Rectal smooth muscle tissue (tissue), 1 donor: ENCODE measurements around the gene TOPBP1.
A peak's percentile ranks its signal among the peaks of the same experiment; 100 is the strongest.

Experiments
- H3K27ac ChIP-seq: one replicate; pipeline ENCODE4 v1.7.0; 2013; ENCODE audit warnings: low read depth, low read length, inconsistent platforms
- H3K27me3 ChIP-seq: one replicate; pipeline ENCODE4 v1.7.0; 2013; ENCODE audit warnings: low read length; ENCODE audit not compliant: control insufficient read depth, insufficient read depth
- H3K36me3 ChIP-seq: one replicate; pipeline ENCODE4 v1.7.0; 2013; ENCODE audit warnings: low read length; ENCODE audit not compliant: control insufficient read depth, insufficient read depth
- H3K4me1 ChIP-seq: one replicate; pipeline ENCODE4 v1.7.0; 2013; ENCODE audit warnings: low read length; ENCODE audit not compliant: control insufficient read depth, insufficient read depth
- H3K4me3 ChIP-seq: one replicate; pipeline ENCODE4 v1.7.0; 2013; ENCODE audit warnings: low read length
- H3K9ac ChIP-seq: one replicate; pipeline ENCODE4 v1.7.0; 2013; ENCODE audit warnings: low read length

The TOPBP1 gene

GRCh38 chr3:133661454-133662277 lies at the start of gene TOPBP1:
TOPBP1 (minus strand) TSS chr3:133661941; CDS start chr3:133661127, 814 bp downstream.
- Histone ChIP-seq H3K27me3 (no peaks in the 10 kb centered on the region), H3K36me3 (no peaks in the 10 kb centered on the region), H3K27ac (peak within 1 kb of the TSS; percentile 61), H3K4me3 (peak within 1 kb of the TSS; percentile 95), H3K4me1 (peaks cover 10% of the 10 kb centered on the region), H3K9ac (peak within 1 kb of the TSS; percentile 95)

- Histone ChIP-seq H3K36me3 (no peaks in the 10 kb centered on the region), H3K9ac (no peak overlapping the region), H3K27me3 (no peaks in the 10 kb centered on the region), H3K4me1 (no peaks in the 10 kb centered on the region), H3K4me3 (no peak overlapping the region), H3K27ac (no peak overlapping the region)
Observed at GRCh38 chr3:133711013-133711412, 49.3 kb upstream of the TOPBP1 start.

- no peaks in the 10 kb centered on the region for H3K36me3 ChIP-seq
- no peak overlapping the region for H3K4me3 ChIP-seq
- no peak overlapping the region for H3K9ac ChIP-seq
- H3K4me1 ChIP-seq: no peaks in the 10 kb centered on the region
- H3K27me3 ChIP-seq: no peaks in the 10 kb centered on the region
- no peak overlapping the region for H3K27ac ChIP-seq
Observed at GRCh38 chr3:133709139-133709750, 47.5 kb upstream of the TOPBP1 start.

DNA sequence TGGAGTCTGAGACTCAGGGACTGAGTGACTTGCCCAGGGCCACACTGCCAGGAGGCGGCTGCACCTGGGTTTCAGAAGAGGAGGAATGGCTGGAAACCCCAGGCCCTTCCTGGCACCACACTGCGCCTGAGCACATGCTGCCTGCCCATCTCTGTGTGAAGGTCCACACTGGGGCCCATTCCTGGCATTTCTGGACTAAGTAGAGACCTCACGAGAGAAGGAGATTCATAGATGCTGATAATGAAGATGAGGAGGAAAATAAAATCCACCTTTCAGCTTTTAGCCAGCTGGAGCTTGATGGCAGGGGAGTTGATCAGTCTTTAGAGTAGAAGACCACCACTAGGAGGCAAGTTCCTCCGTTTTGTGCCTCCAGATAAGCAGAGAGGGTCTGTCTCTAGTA lies 44.3 kb upstream of the TOPBP1 start:
- no peak overlapping the region for H3K4me3 ChIP-seq
- H3K27ac ChIP-seq: no peak overlapping the region
- H3K4me1 ChIP-seq: no peaks in the 10 kb centered on the region
- H3K9ac ChIP-seq: no peak overlapping the region
- no peaks in the 10 kb centered on the region for H3K36me3 ChIP-seq
- no peaks in the 10 kb centered on the region for H3K27me3 ChIP-seq

DNA sequence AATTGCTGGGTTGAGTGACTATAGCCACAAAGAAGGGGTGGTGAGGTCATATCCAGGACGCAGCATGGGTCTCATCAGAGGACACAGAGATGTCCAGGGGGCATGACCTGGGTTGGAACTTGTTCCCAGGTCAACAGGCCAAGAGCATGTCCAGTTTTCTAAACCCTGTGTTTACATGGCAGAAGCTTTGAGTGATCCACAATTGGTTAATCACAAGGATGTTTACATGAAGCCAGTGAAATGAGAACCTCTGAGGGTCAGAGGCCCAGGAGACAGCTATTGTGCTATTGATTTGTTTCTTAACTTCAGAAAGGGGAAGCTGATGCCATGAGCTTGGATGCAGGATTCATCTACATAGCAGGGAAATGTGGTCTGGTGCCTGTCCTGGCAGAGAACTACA lies 42.2 kb upstream of the TOPBP1 start:
- no peak overlapping the region for H3K4me3 ChIP-seq
- H3K27ac ChIP-seq: no peak overlapping the region
- H3K4me1 ChIP-seq: no peaks in the 10 kb centered on the region
- H3K36me3 ChIP-seq: no peaks in the 10 kb centered on the region
- H3K9ac ChIP-seq: no peak overlapping the region
- H3K27me3 ChIP-seq: no peaks in the 10 kb centered on the region

GRCh38 chr3:133701435-133702358 lies 40.0 kb upstream of the TOPBP1 start:
- no peaks in the 10 kb centered on the region for H3K36me3 ChIP-seq

DNA sequence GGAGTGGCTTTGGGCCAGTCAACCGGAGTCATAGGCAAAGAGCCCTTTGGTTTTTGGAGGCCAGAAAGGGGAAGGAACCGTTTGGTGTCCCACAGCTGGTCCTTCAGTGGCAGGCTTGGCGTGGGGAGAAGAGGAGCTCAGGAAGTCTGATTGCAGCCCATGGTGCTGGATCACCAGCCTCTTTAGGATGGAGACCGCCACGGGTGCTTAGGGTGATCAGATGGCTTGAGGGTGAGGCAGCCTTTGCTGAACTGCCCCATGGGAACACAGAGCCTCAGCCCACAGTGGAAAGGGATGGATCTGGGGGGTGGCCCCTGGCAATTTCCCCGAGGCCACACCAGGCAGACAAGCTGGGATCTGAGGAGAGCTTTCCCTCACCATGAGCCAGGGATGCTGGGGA lies 38.6 kb upstream of the TOPBP1 start:
- Histone ChIP-seq H3K4me3 (no peak overlapping the region), H3K36me3 (no peaks in the 10 kb centered on the region), H3K9ac (no peak overlapping the region), H3K4me1 (no peaks in the 10 kb centered on the region), H3K27ac (no peak overlapping the region), H3K27me3 (no peaks in the 10 kb centered on the region)

More at GRCh38 chr3:133701435-133702358, 40.0 kb upstream of the TOPBP1 start:
- H3K4me3 ChIP-seq: no peak overlapping the region
- no peak overlapping the region for H3K27ac ChIP-seq
- H3K27me3 ChIP-seq: no peaks in the 10 kb centered on the region
- H3K9ac ChIP-seq: no peak overlapping the region
- H3K4me1 ChIP-seq: no peaks in the 10 kb centered on the region

- Histone ChIP-seq H3K36me3 (no peaks in the 10 kb centered on the region), H3K27me3 (no peaks in the 10 kb centered on the region), H3K4me3 (no peak overlapping the region), H3K27ac (no peak overlapping the region), H3K4me1 (no peaks in the 10 kb centered on the region), H3K9ac (no peak overlapping the region)
Observed at GRCh38 chr3:133699903-133700302, 38.2 kb upstream of the TOPBP1 start.

- Histone ChIP-seq H3K27me3 (no peaks in the 10 kb centered on the region), H3K4me1 (no peaks in the 10 kb centered on the region), H3K4me3 (no peak overlapping the region), H3K36me3 (no peaks in the 10 kb centered on the region), H3K9ac (no peak overlapping the region), H3K27ac (no peak overlapping the region)
Observed at GRCh38 chr3:133699467-133699866, 37.7 kb upstream of the TOPBP1 start.

DNA sequence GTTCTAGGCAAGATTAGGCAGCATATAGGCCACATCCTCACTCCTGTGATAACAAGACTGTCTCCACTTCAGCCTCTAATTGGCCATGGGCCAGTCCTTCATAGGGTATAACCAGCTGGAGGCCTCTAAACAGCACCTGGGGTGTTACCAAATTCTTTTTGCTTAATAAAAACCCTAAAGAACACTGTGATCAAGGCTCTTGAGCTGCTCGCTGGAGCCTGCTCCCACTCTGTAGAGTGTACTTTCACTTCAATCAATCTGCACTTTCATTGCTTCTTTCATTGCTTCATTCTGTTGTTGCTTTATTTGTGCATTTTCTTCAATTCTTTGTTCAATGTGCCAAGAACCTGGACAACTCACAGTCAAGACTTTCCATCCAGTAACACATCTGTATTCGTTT lies 36.2 kb upstream of the TOPBP1 start:
- Histone ChIP-seq H3K27me3 (no peaks in the 10 kb centered on the region), H3K4me3 (no peak overlapping the region), H3K36me3 (no peaks in the 10 kb centered on the region), H3K27ac (no peak overlapping the region), H3K4me1 (no peaks in the 10 kb centered on the region), H3K9ac (no peak overlapping the region)

- H3K27me3 ChIP-seq: no peaks in the 10 kb centered on the region
- H3K27ac ChIP-seq: no peak overlapping the region
- H3K4me1 ChIP-seq: no peaks in the 10 kb centered on the region
- no peak overlapping the region for H3K9ac ChIP-seq
- no peak overlapping the region for H3K4me3 ChIP-seq
- no peaks in the 10 kb centered on the region for H3K36me3 ChIP-seq
Observed at GRCh38 chr3:133695560-133696171, 33.9 kb upstream of the TOPBP1 start.
